Measurements from ENCODE around the gene ARFRP1.

The ARFRP1 gene

GRCh38 chr20:63653974-63654668 lies 53.7 kb downstream of the ARFRP1 start:
- no CpG with 5 or more reads among the region's 15 CpGs for WGBS (ENCODE audit: extremely low coverage, insufficient coverage, insufficient read length)
- H2BK12ac ChIP-seq (ENCODE audit: low read length): no peak overlapping the region
- H2BK5ac ChIP-seq (ENCODE audit: low read depth, low read length, poor library complexity): no peak overlapping the region
- H3K4me3 ChIP-seq (ENCODE audit: low read depth, low read length): no peak overlapping the region
- H3K27ac ChIP-seq (ENCODE audit: low read depth, low read length): no peak overlapping the region
- no peak overlapping the region for H4K91ac ChIP-seq (ENCODE audit: low read depth, low read length)
- H3K9ac ChIP-seq (ENCODE audit: low read length): no peak overlapping the region
- peaks cover 17 to 29% of the 10 kb centered on the region in 2 experiments for H3K4me1 ChIP-seq (ENCODE audit: control insufficient read depth in 1 of 2, insufficient read depth in 2 of 2, low read length in 2 of 2)
- no peak overlapping the region for H3K14ac ChIP-seq (ENCODE audit: low read length)
- no peak overlapping the region for H3K4ac ChIP-seq (ENCODE audit: low read depth, low read length)
- peak overlapping the region; percentile 71 for H3K4me2 ChIP-seq (ENCODE audit: low read length)
- H2AFZ ChIP-seq (ENCODE audit: insufficient read depth, low read length, poor library complexity): no peak overlapping the region
- no peak for DNase-seq
- no peak overlapping the region for H2BK120ac ChIP-seq (ENCODE audit: insufficient read depth, low read length, poor library complexity)
- H3K36me3 ChIP-seq (ENCODE audit: control insufficient read depth in 1 of 2, insufficient read depth in 2 of 2, low read length in 2 of 2): no peaks in the 10 kb centered on the region
- H4K12ac ChIP-seq (ENCODE audit: low read depth, low read length): no peak overlapping the region
- H3K27me3 ChIP-seq (ENCODE audit: insufficient read depth, low read length): peaks cover 11% of the 10 kb centered on the region
- H3K9me3 ChIP-seq (ENCODE audit: insufficient read depth, low read depth, low read length): no peaks in the 10 kb centered on the region
- H2AK5ac ChIP-seq (ENCODE audit: low read length): peak overlapping the region; percentile 14
- H3K79me2 ChIP-seq (ENCODE audit: control insufficient read depth, insufficient read depth, low read length, poor library complexity): peaks cover 4% of the 10 kb centered on the region
- no peak overlapping the region for H3K23ac ChIP-seq (ENCODE audit: low read length)
- H3K79me1 ChIP-seq (ENCODE audit: low read length): peaks cover 10% of the 10 kb centered on the region
- no peak overlapping the region for H4K8ac ChIP-seq (ENCODE audit: low read depth, low read length)
- no peak overlapping the region for H3K18ac ChIP-seq (ENCODE audit: low read length)

GRCh38 chr20:63653041-63653973 lies 54.5 kb downstream of the ARFRP1 start, which contains the start of gene STMN3:
Gene STMN3, minus strand, starts transcription at chr20:63653424. Its CDS starts 79 bp downstream, at chr20:63653345.
- H3K9ac ChIP-seq (ENCODE audit: low read length): no peak within 1 kb of the TSS
- H3K4me3 ChIP-seq (ENCODE audit: low read depth, low read length): peak within 1 kb of the TSS; percentile 60
- peak within 1 kb of the TSS; percentile 38 for H2AFZ ChIP-seq (ENCODE audit: insufficient read depth, low read length, poor library complexity)
- peak within 1 kb of the TSS; percentile 21 for H4K91ac ChIP-seq (ENCODE audit: low read depth, low read length)
- no peak within 1 kb of the TSS for H2BK12ac ChIP-seq (ENCODE audit: low read length)
- H3K23ac ChIP-seq (ENCODE audit: low read length): no peak within 1 kb of the TSS
- H2AK5ac ChIP-seq (ENCODE audit: low read length): peak within 1 kb of the TSS; percentile 14
- H3K79me2 ChIP-seq (ENCODE audit: control insufficient read depth, insufficient read depth, low read length, poor library complexity): no peaks in the 10 kb centered on the region
- no peaks in the 10 kb centered on the region for H3K9me3 ChIP-seq (ENCODE audit: insufficient read depth, low read depth, low read length)
- no peak within 1 kb of the TSS for H4K8ac ChIP-seq (ENCODE audit: low read depth, low read length)
- peaks cover 11% of the 10 kb centered on the region for H3K27me3 ChIP-seq (ENCODE audit: insufficient read depth, low read length)
- H3K14ac ChIP-seq (ENCODE audit: low read length): no peak within 1 kb of the TSS
- H3K79me1 ChIP-seq (ENCODE audit: low read length): peaks cover 4% of the 10 kb centered on the region
- peak; percentile 55 to 79 for DNase-seq
- peak within 1 kb of the TSS; percentile 80 for H3K4me2 ChIP-seq (ENCODE audit: low read length)
- no peak within 1 kb of the TSS for H4K12ac ChIP-seq (ENCODE audit: low read depth, low read length)
- H3K18ac ChIP-seq (ENCODE audit: low read length): peak within 1 kb of the TSS; percentile 41
- no peak within 1 kb of the TSS for H3K4ac ChIP-seq (ENCODE audit: low read depth, low read length)
- no CpG with 5 or more reads among the region's 73 CpGs for WGBS (ENCODE audit: extremely low coverage, insufficient coverage, insufficient read length)
- no peaks in the 10 kb centered on the region for H3K36me3 ChIP-seq (ENCODE audit: control insufficient read depth in 1 of 2, insufficient read depth in 2 of 2, low read length in 2 of 2)
- H3K4me1 ChIP-seq (ENCODE audit: control insufficient read depth in 1 of 2, insufficient read depth in 2 of 2, low read length in 2 of 2): peaks cover 14 to 26% of the 10 kb centered on the region in 2 experiments
- H3K27ac ChIP-seq (ENCODE audit: low read depth, low read length): no peak within 1 kb of the TSS
- H2BK120ac ChIP-seq (ENCODE audit: insufficient read depth, low read length, poor library complexity): no peak within 1 kb of the TSS
- H2BK5ac ChIP-seq (ENCODE audit: low read depth, low read length, poor library complexity): no peak within 1 kb of the TSS

DNA sequence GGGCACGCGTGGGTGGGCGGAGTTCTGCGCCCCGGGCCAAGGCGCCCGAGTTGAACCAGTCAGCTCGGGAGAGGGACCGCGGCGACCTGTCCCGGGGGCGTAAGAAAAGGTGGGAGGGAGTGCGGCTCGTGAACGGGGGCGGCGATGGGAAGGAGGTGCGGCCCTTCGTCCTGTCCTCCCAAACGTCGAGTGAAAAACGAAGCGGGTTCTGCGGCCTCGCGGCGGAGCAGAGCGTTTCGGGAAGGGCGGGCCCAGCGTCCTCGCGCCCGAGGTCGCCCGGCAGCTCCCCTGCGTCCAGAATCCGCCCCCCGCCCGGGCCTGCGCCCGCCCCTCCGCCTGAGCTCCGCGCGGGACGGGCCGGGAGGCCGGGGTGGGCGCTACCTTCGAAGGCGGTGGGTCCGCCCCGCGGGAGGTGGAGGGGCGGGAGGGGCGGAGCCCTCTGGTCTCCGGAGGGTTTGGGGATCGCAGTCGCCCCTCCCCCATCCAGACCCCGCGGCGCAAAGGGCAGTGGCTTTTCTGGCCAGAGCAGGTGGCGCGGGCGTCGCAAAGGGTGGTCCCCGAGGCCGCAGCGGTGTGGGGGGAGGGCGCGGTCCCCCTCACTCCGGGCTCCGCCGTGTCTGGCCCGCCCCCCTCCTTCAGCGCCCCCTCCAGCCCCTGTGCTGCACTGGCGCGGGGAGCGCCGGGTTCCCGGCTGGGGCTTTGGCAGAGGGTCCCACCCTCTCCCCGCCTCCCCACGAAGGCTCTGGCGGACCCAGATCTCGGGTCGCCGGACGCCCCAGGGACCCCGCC lies 55.4 kb downstream of the ARFRP1 start:
- H3K4me2 ChIP-seq (ENCODE audit: low read length): peak overlapping the region; percentile 80
- H2BK120ac ChIP-seq (ENCODE audit: insufficient read depth, low read length, poor library complexity): no peak overlapping the region
- H3K36me3 ChIP-seq (ENCODE audit: control insufficient read depth in 1 of 2, insufficient read depth in 2 of 2, low read length in 2 of 2): no peaks in the 10 kb centered on the region
- H3K9ac ChIP-seq (ENCODE audit: low read length): no peak overlapping the region
- DNase-seq: no peak
- no peaks in the 10 kb centered on the region for H3K79me1 ChIP-seq (ENCODE audit: low read length)
- no peak overlapping the region for H2BK5ac ChIP-seq (ENCODE audit: low read depth, low read length, poor library complexity)
- peaks cover 14 to 20% of the 10 kb centered on the region in 2 experiments for H3K4me1 ChIP-seq (ENCODE audit: control insufficient read depth in 1 of 2, insufficient read depth in 2 of 2, low read length in 2 of 2)
- WGBS (ENCODE audit: extremely low coverage, insufficient coverage, insufficient read length): no CpG with 5 or more reads among the region's 91 CpGs
- no peak overlapping the region for H3K23ac ChIP-seq (ENCODE audit: low read length)
- H3K14ac ChIP-seq (ENCODE audit: low read length): no peak overlapping the region
- peak overlapping the region; percentile 21 for H4K91ac ChIP-seq (ENCODE audit: low read depth, low read length)
- peak overlapping the region; percentile 38 for H2AFZ ChIP-seq (ENCODE audit: insufficient read depth, low read length, poor library complexity)
- H3K4ac ChIP-seq (ENCODE audit: low read depth, low read length): no peak overlapping the region
- H3K18ac ChIP-seq (ENCODE audit: low read length): peak overlapping the region; percentile 41
- H3K9me3 ChIP-seq (ENCODE audit: insufficient read depth, low read depth, low read length): no peaks in the 10 kb centered on the region
- peaks cover 11% of the 10 kb centered on the region for H3K27me3 ChIP-seq (ENCODE audit: insufficient read depth, low read length)
- H4K8ac ChIP-seq (ENCODE audit: low read depth, low read length): no peak overlapping the region
- no peaks in the 10 kb centered on the region for H3K79me2 ChIP-seq (ENCODE audit: control insufficient read depth, insufficient read depth, low read length, poor library complexity)
- peak overlapping the region; percentile 60 for H3K4me3 ChIP-seq (ENCODE audit: low read depth, low read length)
- H4K12ac ChIP-seq (ENCODE audit: low read depth, low read length): no peak overlapping the region
- H3K27ac ChIP-seq (ENCODE audit: low read depth, low read length): no peak overlapping the region
- no peak overlapping the region for H2BK12ac ChIP-seq (ENCODE audit: low read length)
- no peak overlapping the region for H2AK5ac ChIP-seq (ENCODE audit: low read length)

- H2BK120ac ChIP-seq (ENCODE audit: insufficient read depth, low read length, poor library complexity): no peak overlapping the region
- WGBS (ENCODE audit: extremely low coverage, insufficient coverage, insufficient read length): no CpG with 5 or more reads among the region's 11 CpGs
- peaks cover 11% of the 10 kb centered on the region for H3K27me3 ChIP-seq (ENCODE audit: insufficient read depth, low read length)
- no peak overlapping the region for H4K8ac ChIP-seq (ENCODE audit: low read depth, low read length)
- no peak overlapping the region for H2BK12ac ChIP-seq (ENCODE audit: low read length)
- no peak overlapping the region for H4K91ac ChIP-seq (ENCODE audit: low read depth, low read length)
- H3K14ac ChIP-seq (ENCODE audit: low read length): no peak overlapping the region
- H3K4me2 ChIP-seq (ENCODE audit: low read length): peak overlapping the region; percentile 80
- H3K27ac ChIP-seq (ENCODE audit: low read depth, low read length): no peak overlapping the region
- H3K4ac ChIP-seq (ENCODE audit: low read depth, low read length): no peak overlapping the region
- H2AFZ ChIP-seq (ENCODE audit: insufficient read depth, low read length, poor library complexity): no peak overlapping the region
- no peak overlapping the region for H3K18ac ChIP-seq (ENCODE audit: low read length)
- no peak overlapping the region for H3K9ac ChIP-seq (ENCODE audit: low read length)
- no peak overlapping the region for H2AK5ac ChIP-seq (ENCODE audit: low read length)
- H4K12ac ChIP-seq (ENCODE audit: low read depth, low read length): no peak overlapping the region
- no peaks in the 10 kb centered on the region for H3K79me2 ChIP-seq (ENCODE audit: control insufficient read depth, insufficient read depth, low read length, poor library complexity)
- no peak overlapping the region for H2BK5ac ChIP-seq (ENCODE audit: low read depth, low read length, poor library complexity)
- no peak for DNase-seq
- no peaks in the 10 kb centered on the region for H3K36me3 ChIP-seq (ENCODE audit: control insufficient read depth in 1 of 2, insufficient read depth in 2 of 2, low read length in 2 of 2)
- peak overlapping the region; percentile 34 for H3K4me3 ChIP-seq (ENCODE audit: low read depth, low read length)
- no peaks in the 10 kb centered on the region for H3K79me1 ChIP-seq (ENCODE audit: low read length)
- H3K4me1 ChIP-seq (ENCODE audit: control insufficient read depth in 1 of 2, insufficient read depth in 2 of 2, low read length in 2 of 2): peaks cover 14 to 20% of the 10 kb centered on the region in 2 experiments
- H3K9me3 ChIP-seq (ENCODE audit: insufficient read depth, low read depth, low read length): no peaks in the 10 kb centered on the region
- no peak overlapping the region for H3K23ac ChIP-seq (ENCODE audit: low read length)
These were observed 55.9 kb downstream of the ARFRP1 start for GRCh38 chr20:63651942-63652191.
